Activated T-helper 1 cell treated with Interleukin-2 at 50 U/mL for 16 hours (primary cell): ENCODE results near the gene KCNQ4.

Experiments
- DNase-seq: peaks from one replicate; pipeline ENCODE4 v3.0.0-alpha.2; 2020; ENCODE audit warnings: low read depth

Gene KCNQ4

GRCh38 chr1:40861224-40862003 is 77.8 kb downstream of the KCNQ4 start:
- DNase-seq: no peak

GRCh38 chr1:40862008-40862863 is 78.6 kb downstream of the KCNQ4 start, which contains the start of gene CITED4:
Gene CITED4 (minus strand): TSS chr1:40862363. CDS start chr1:40862127, 236 bp downstream.
- peak; percentile 94 for DNase-seq

- DNase-seq: no peak
These were observed 84.6 kb downstream of the KCNQ4 start for GRCh38 chr1:40868051-40868723.

- DNase-seq: no peak
These were observed 86.6 kb downstream of the KCNQ4 start for GRCh38 chr1:40870135-40870728.

- no peak for DNase-seq
These were observed 88.7 kb downstream of the KCNQ4 start for GRCh38 chr1:40872276-40872675.

- no peak for DNase-seq
These were observed 90.4 kb downstream of the KCNQ4 start for GRCh38 chr1:40873863-40874472.

GRCh38 chr1:40876436-40876761 is 92.8 kb downstream of the KCNQ4 start:
- no peak for DNase-seq

GRCh38 chr1:40876891-40877290 is 93.3 kb downstream of the KCNQ4 start:
- no peak for DNase-seq

GRCh38 chr1:40877698-40878097 is 94.1 kb downstream of the KCNQ4 start:
- DNase-seq: no peak

- DNase-seq: no peak
These were observed 95.3 kb downstream of the KCNQ4 start for GRCh38 chr1:40878906-40879305.

GRCh38 chr1:40879482-40880175 is 96.0 kb downstream of the KCNQ4 start:
- no peak for DNase-seq

- DNase-seq: no peak
These were observed 97.4 kb downstream of the KCNQ4 start for GRCh38 chr1:40880813-40881549.

- DNase-seq: no peak
These were observed 100.6 kb downstream of the KCNQ4 start for GRCh38 chr1:40884055-40884795.

- no peak for DNase-seq
These were observed 102.9 kb downstream of the KCNQ4 start for GRCh38 chr1:40886318-40887011.

GRCh38 chr1:40887012-40887378 is 103.4 kb downstream of the KCNQ4 start:
- DNase-seq: no peak

GRCh38 chr1:40887652-40888051 is 104.1 kb downstream of the KCNQ4 start:
- no peak for DNase-seq
